ENCODE data around the gene NAV1. TPM values are rescaled to one million over a fixed set of nuclear protein-coding genes. Genes with fewer than 3 reads are reported as not detected.

NAV1 gene
- total and polyA plus RNA-seq, 10 donors, result 1.1 to 37.2 (median 20.3) TPM

DNA sequence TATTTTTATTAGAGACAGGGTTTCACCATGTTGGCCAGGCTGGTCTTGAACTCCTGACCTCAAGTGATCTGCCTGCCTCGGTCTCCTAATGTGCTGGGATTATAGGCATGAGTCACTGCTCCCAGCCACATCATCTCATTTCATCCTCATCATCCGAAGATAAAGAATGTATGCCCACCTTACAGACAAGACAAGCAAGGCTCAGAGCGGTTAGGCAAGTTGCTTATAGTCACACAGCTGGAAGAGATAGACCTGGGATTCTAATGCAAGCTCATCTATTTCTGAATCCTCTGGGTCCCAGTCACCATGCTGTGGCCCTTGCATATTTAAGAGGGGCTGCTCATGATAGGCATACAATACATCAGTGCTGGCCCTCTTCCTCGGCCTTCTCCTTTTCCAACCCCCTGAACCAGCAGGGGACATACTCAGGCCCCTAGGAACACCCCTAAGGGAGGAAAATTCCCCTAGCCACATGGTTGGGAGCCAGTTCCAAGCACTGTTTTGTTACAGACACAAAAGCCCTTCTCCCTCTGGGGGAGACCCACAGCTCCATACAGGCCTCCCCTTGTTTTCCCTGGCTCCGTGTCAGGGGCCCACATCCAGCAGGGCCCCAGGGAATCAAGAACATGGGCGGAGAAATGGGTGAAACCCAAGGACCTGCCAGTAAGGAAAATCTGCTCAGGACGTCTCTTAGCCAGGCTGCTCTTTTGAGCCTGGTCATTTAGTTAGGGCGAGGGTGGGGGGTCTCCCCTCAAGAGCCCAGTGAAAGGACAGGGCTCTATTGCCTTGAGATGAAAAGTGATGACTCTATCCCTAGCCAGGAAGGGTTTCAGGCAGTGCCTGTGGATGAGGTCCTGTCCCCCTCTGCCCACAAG, 38.9 kb upstream of the NAV1 start:
- intact Hi-C loops (cut with DNase I; ENCODE audit: low total_unique reads), result no loop called here
- 75 to 93% (median 88%) methylated on average over 8 of the region's 8 CpGs for WGBS, 5 donors
- Histone ChIP-seq H3K9me3 (no peaks in the 10 kb centered on the region), H3K36me3 (peaks cover 0 to 63% (median 13%) of the 10 kb centered on the region in 6 donors), H3K27me3 (replicated peaks in 1 of 7) (no peaks in the 10 kb centered on the region), H3K4me3 (no peak overlapping the region), H3K4me1 (peaks cover 2 to 85% (median 36%) of the 10 kb centered on the region in 6 donors), H3K27ac (peak overlapping the region in 7 of 8 donors; percentile 55 to 93 (median 74))
- TF ChIP-seq, protein P1, sequence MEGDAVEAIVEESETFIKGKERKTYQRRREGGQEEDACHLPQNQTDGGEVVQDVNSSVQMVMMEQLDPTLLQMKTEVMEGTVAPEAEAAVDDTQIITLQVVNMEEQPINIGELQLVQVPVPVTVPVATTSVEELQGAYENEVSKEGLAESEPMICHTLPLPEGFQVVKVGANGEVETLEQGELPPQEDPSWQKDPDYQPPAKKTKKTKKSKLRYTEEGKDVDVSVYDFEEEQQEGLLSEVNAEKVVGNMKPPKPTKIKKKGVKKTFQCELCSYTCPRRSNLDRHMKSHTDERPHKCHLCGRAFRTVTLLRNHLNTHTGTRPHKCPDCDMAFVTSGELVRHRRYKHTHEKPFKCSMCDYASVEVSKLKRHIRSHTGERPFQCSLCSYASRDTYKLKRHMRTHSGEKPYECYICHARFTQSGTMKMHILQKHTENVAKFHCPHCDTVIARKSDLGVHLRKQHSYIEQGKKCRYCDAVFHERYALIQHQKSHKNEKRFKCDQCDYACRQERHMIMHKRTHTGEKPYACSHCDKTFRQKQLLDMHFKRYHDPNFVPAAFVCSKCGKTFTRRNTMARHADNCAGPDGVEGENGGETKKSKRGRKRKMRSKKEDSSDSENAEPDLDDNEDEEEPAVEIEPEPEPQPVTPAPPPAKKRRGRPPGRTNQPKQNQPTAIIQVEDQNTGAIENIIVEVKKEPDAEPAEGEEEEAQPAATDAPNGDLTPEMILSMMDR (IDR thresholded peaks at IDR 0.05 in 8 of 11, conservative IDR thresholded peaks at IDR 0.05 in 3 of 11), result no peak
- TF ChIP-seq POLR2A (IDR thresholded peaks at IDR 0.05) (no peak), POLR2AphosphoS5 (IDR thresholded peaks at IDR 0.05) (no peak)
- DNase-seq, result no peak

DNA sequence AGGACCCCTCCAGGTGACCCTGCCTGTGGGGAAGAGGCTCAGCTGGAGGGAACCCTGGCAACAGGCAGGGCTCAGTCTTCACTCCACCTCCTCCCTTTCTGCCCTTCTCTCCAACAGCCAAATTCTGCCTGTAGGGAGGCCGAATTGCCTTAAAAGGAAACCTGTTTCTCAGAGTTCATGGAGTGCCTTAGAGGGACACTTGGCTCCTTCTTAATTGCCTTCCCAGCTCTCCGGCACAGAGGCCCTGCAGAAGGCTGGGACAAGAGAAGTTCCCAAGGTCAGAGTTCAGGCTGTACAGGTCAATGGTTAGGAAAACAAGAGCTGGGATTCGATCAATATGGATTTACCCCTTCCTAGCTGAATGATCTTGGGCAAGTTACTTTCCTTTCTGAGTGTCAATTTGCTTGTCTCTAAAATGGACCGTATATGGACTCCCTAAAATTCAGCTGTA, 38.2 kb upstream of the NAV1 start:
- intact Hi-C loops (cut with DNase I; ENCODE audit: low total_unique reads), result no loop called here
- WGBS, 5 donors, result 77 to 93% (median 85%) methylated on average over 4 of the region's 4 CpGs
- H3K4me3 ChIP-seq, result peak overlapping the region in 1 of 8 donors; percentile 2
- peak overlapping the region in 7 of 8 donors; percentile 55 to 93 (median 74) for H3K27ac ChIP-seq
- no peaks in the 10 kb centered on the region for H3K27me3 ChIP-seq (replicated peaks in 1 of 7)
- H3K9me3 ChIP-seq, result no peaks in the 10 kb centered on the region
- no peak for DNase-seq
- peaks cover 8 to 85% (median 40%) of the 10 kb centered on the region in 6 donors for H3K4me1 ChIP-seq
- peaks cover 0 to 56% (median 7%) of the 10 kb centered on the region in 6 donors for H3K36me3 ChIP-seq
- TF ChIP-seq POLR2A (IDR thresholded peaks at IDR 0.05) (no peak), POLR2AphosphoS5 (IDR thresholded peaks at IDR 0.05) (peak in 2 of 3 donors; percentile 53 to 63)

DNA sequence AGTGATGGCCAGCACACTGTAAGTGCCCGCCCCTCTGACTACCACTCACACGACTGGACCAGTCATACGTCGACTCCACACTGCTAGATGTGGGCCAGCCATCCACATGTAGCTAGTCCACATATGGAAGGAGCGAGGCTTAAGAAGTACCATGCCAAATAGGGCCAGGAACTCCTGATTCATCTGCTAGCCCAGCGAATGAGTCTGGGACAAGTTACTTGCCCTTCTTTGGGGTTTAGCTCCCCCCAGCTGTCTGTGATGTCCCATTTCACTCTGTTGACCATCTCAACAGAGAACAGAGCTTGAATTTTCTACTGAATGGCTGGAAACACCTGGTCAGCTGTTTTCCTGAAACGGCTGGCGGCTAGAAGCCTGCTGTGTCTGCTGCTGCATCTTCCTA, 37.8 kb upstream of the NAV1 start:
- H3K27ac ChIP-seq, result peak overlapping the region in 7 of 8 donors; percentile 44 to 93 (median 74)
- intact Hi-C loops (cut with DNase I; ENCODE audit: low total_unique reads), result no loop called here
- DNase-seq, result peak; percentile 14
- no peak for TF ChIP-seq POLR2AphosphoS5 (IDR thresholded peaks at IDR 0.05)
- no peak for TF ChIP-seq POLR2A (IDR thresholded peaks at IDR 0.05)
- TF ChIP-seq, protein P1 (IDR thresholded peaks at IDR 0.05 in 8 of 11, conservative IDR thresholded peaks at IDR 0.05 in 3 of 11), result no peak
- H3K4me3 ChIP-seq, result peak overlapping the region in 1 of 8 donors; percentile 2
- no peaks in the 10 kb centered on the region for H3K9me3 ChIP-seq
- no peaks in the 10 kb centered on the region for H3K27me3 ChIP-seq (replicated peaks in 1 of 7)
- H3K36me3 ChIP-seq, result peaks cover 0 to 52% (median 3%) of the 10 kb centered on the region in 6 donors
- peaks cover 12 to 90% (median 45%) of the 10 kb centered on the region in 6 donors for H3K4me1 ChIP-seq
- 75 to 95% (median 89%) methylated on average over 8 of the region's 8 CpGs for WGBS, 5 donors

DNA sequence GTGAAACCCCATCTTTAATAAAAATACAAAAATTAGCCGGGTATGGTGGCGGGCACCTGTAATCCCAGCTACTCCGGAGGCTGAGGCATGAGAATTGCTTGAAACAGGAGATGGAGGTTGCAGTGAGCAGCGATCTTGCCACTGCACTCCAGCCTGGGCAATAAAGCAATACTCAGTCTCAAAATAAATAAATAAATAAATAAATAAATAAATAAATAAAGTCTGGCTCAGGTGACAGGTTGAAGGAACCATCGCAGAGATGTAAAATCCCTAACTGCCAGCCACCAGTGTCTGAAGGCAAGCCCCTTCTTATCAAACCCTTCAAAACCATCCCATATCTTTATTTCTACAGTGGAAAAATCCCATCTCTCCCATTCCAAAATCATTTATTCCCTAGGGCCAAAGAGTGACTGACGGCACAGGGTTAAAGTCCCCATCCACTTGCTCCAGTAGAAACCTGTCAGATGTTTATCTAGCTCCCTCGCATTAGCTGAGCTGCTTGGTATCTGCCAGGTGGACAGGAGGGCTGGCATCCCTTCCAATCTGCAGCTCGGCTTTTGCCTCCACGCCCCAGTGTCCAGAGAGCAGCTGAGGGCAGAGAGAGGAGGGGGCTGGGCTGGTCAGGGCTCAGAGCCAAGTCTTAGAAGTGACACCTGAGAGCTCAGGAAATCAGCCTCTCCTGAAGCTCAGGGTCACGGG, 37.0 kb upstream of the NAV1 start:
- intact Hi-C loops (cut with DNase I; ENCODE audit: low total_unique reads), result no loop called here
- DNase-seq, result peak; percentile 30

More for the DNA sequence above, 37.0 kb upstream of the NAV1 start:
- no peak overlapping the region for H3K4me3 ChIP-seq
- H3K36me3 ChIP-seq, result peaks cover 0 to 46% (median 0%) of the 10 kb centered on the region in 6 donors
- H3K4me1 ChIP-seq, result peaks cover 17 to 93% (median 51%) of the 10 kb centered on the region in 6 donors
- no peaks in the 10 kb centered on the region for H3K27me3 ChIP-seq (replicated peaks in 1 of 7)
- H3K9me3 ChIP-seq, result no peaks in the 10 kb centered on the region
- WGBS, 5 donors, result 81 to 98% (median 93%) methylated on average over 8 to 10 of the region's 10 CpGs
- peak overlapping the region in 7 of 8 donors; percentile 44 to 93 (median 89) for H3K27ac ChIP-seq
- TF ChIP-seq POLR2A (IDR thresholded peaks at IDR 0.05) (no peak), POLR2AphosphoS5 (IDR thresholded peaks at IDR 0.05) (no peak)
- TF ChIP-seq, protein P1 (IDR thresholded peaks at IDR 0.05 in 8 of 11, conservative IDR thresholded peaks at IDR 0.05 in 3 of 11), result no peak

All from spleen (tissue), 11 donors.